Brain microvascular endothelial cell (primary cell): Measurements from ENCODE around the gene CAMTA2.

Experiments used
- DNase-seq: peaks from one replicate; pipeline ENCODE4 v3.0.0-alpha.2; 2020
- H3K27ac ChIP-seq: fragments of 250-450 bp; sonication (Bioruptor Pico); 2 replicates; pipeline ENCODE4 v1.5.1; 2020; ENCODE audit warnings: mild to moderate bottlenecking, moderate library complexity
- H3K27me3 ChIP-seq: fragments of 250-450 bp; sonication (Bioruptor Pico); replicated peaks from 2 replicates; pipeline ENCODE4 v1.5.1; 2020; ENCODE audit warnings: mild to moderate bottlenecking
- H3K36me3 ChIP-seq: fragments of 250-450 bp; sonication (Bioruptor Pico); replicated peaks from 2 replicates; pipeline ENCODE4 v1.5.1; 2020; ENCODE audit warnings: mild to moderate bottlenecking
- H3K4me3 ChIP-seq: 2 replicates; pipeline ENCODE4 v1.5.1; 2011; ENCODE audit warnings: low read depth, mild to moderate bottlenecking, control low read depth, low read length, moderate library complexity
- in situ Hi-C: cut with HindIII; loops from 2 replicates; pipeline ENCODE4 v1.10.0; 2017; ENCODE audit warnings: low sequenced_read_pairs, low pct_ligation_motif_present
- TF ChIP-seq, protein P1 (sequence below): IDR thresholded peaks from 2 replicates; pipeline ENCODE4 v1.5.1; 2011; ENCODE audit warnings: low read depth, mild to moderate bottlenecking, moderate library complexity, low read length, control low read depth, inconsistent platforms; ENCODE audit errors: missing control alignments

The CAMTA2 gene

GRCh38 chr17:4986403-4986802 is 1.1 kb downstream of the CAMTA2 start:
- no peak for DNase-seq
- no peak overlapping the region for H3K27ac ChIP-seq
- in situ Hi-C loops: no loop called here
- TF ChIP-seq, protein P1, sequence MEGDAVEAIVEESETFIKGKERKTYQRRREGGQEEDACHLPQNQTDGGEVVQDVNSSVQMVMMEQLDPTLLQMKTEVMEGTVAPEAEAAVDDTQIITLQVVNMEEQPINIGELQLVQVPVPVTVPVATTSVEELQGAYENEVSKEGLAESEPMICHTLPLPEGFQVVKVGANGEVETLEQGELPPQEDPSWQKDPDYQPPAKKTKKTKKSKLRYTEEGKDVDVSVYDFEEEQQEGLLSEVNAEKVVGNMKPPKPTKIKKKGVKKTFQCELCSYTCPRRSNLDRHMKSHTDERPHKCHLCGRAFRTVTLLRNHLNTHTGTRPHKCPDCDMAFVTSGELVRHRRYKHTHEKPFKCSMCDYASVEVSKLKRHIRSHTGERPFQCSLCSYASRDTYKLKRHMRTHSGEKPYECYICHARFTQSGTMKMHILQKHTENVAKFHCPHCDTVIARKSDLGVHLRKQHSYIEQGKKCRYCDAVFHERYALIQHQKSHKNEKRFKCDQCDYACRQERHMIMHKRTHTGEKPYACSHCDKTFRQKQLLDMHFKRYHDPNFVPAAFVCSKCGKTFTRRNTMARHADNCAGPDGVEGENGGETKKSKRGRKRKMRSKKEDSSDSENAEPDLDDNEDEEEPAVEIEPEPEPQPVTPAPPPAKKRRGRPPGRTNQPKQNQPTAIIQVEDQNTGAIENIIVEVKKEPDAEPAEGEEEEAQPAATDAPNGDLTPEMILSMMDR: no peak
- no peaks in the 10 kb centered on the region for H3K27me3 ChIP-seq
- peak overlapping the region; percentile 82 for H3K4me3 ChIP-seq
- H3K36me3 ChIP-seq: peaks cover 13% of the 10 kb centered on the region

- no peaks in the 10 kb centered on the region for H3K27me3 ChIP-seq
- no peak overlapping the region for H3K27ac ChIP-seq
- in situ Hi-C loops: no loop called here
- peaks cover 46% of the 10 kb centered on the region for H3K36me3 ChIP-seq
- TF ChIP-seq, protein P1: no peak
- DNase-seq: no peak
- H3K4me3 ChIP-seq: no peak overlapping the region
Measured at GRCh38 chr17:4982305-4982704, 5.2 kb downstream of the CAMTA2 start.

GRCh38 chr17:4980644-4981216 is 6.7 kb downstream of the CAMTA2 start:
- peak; percentile 31 for DNase-seq
- H3K36me3 ChIP-seq: peaks cover 52% of the 10 kb centered on the region
- in situ Hi-C loops: no loop called here
- H3K27ac ChIP-seq: no peak overlapping the region
- TF ChIP-seq, protein P1: peak; percentile 71
- no peak overlapping the region for H3K4me3 ChIP-seq
- H3K27me3 ChIP-seq: no peaks in the 10 kb centered on the region

DNA sequence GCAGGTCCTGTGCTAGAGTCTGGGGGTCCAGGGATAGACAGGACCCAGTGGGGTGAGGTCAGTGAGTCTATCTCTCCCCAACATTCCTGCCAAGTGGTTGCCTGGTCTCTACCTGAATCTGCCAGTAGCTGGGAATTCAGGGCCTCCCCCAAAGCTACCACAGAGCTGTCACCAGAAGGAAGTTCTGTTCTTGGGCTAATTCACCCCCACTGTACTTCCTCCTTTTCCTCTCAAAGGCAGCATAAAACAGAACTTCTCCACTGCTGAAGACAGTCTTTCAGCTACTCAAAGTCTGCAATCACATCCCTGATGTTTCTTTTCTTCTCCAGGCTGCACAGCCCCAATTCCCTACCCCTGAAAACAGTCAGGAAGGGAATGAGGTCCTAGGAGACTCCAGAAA is 8.7 kb downstream of the CAMTA2 start:
- H3K36me3 ChIP-seq: peaks cover 55% of the 10 kb centered on the region
- TF ChIP-seq, protein P1: no peak
- in situ Hi-C loops: no loop called here
- DNase-seq: no peak
- H3K27me3 ChIP-seq: no peaks in the 10 kb centered on the region
- no peak overlapping the region for H3K27ac ChIP-seq
- no peak overlapping the region for H3K4me3 ChIP-seq

GRCh38 chr17:4974115-4974670 is 13.3 kb downstream of the CAMTA2 start:
- in situ Hi-C loops: no loop called here
- TF ChIP-seq, protein P1: no peak

More at GRCh38 chr17:4974115-4974670, 13.3 kb downstream of the CAMTA2 start:
- DNase-seq: no peak
- Histone ChIP-seq H3K27ac (no peak overlapping the region), H3K36me3 (peaks cover 54% of the 10 kb centered on the region), H3K4me3 (no peak overlapping the region), H3K27me3 (no peaks in the 10 kb centered on the region)
